Common myeloid progenitor, CD34-positive (primary cell): ENCODE results near the gene OSBPL2.

Source experiments
- CTCF ChIA-PET: fragments of 350-600 bp; sonication (Branson Sonifier 250); formaldehyde crosslinking; loops from one replicate; lab custom pipeline; 2021; ENCODE audit warnings: antibody characterized with exemption; lab: Charles Lee
- POLR2A ChIA-PET: fragments of 350-600 bp; sonication (Branson Sonifier 250); formaldehyde crosslinking; loops from one replicate; lab custom pipeline; 2021; ENCODE audit warnings: antibody characterized with exemption; lab: Charles Lee
- DNase-seq, 3 donors: peaks; one replicate each; pipeline versions ENCODE4 v3.0.0 to v3.0.0-alpha.2; 2013
- H3K27ac ChIP-seq, 2 experiments: 1 replicate in 1 of 2; 2 replicates in 1 of 2; pipeline ENCODE4 v1.7.0; 2013; ENCODE audit warnings: inconsistent platforms in 2 of 2, low read length in 2 of 2, mild to moderate bottlenecking in 2 of 2, low read depth in 1 of 2, moderate library complexity in 1 of 2; ENCODE audit not compliant: severe bottlenecking in 2 of 2, insufficient read depth in 1 of 2, poor library complexity in 1 of 2
- H3K27me3 ChIP-seq, 5 experiments: replicated peaks in 2 of 5; 1 replicate in 3 of 5; 2 replicates in 2 of 5; pipeline versions ENCODE4 v1.6.1 to v1.7.0; 2013; ENCODE audit warnings: low read length in 4 of 5, mild to moderate bottlenecking in 2 of 5, moderate library complexity in 2 of 5, inconsistent platforms in 1 of 5; ENCODE audit not compliant: insufficient read depth in 5 of 5, control insufficient read depth in 4 of 5
- H3K36me3 ChIP-seq, 4 experiments: 1 replicate in 2 of 4; 2 replicates in 2 of 4; pipeline versions ENCODE4 v1.6.1 to v1.7.0; 2013; ENCODE audit warnings: low read length in 3 of 4, control low read depth in 1 of 4, mild to moderate bottlenecking in 1 of 4; ENCODE audit not compliant: control insufficient read depth in 4 of 4, insufficient read depth in 4 of 4
- H3K4me1 ChIP-seq, 4 experiments: 1 replicate in 3 of 4; 2 replicates in 1 of 4; pipeline versions ENCODE4 v1.6.1 to v1.7.1; 2013; ENCODE audit warnings: low read length in 3 of 4, mild to moderate bottlenecking in 3 of 4, control low read depth in 1 of 4, inconsistent platforms in 1 of 4, moderate library complexity in 1 of 4; ENCODE audit not compliant: control insufficient read depth in 4 of 4, insufficient read depth in 4 of 4; ENCODE audit errors: control extremely low read depth in 1 of 4
- H3K4me3 ChIP-seq, 7 experiments: 1 replicate in 4 of 7; 2 replicates in 3 of 7; pipeline versions ENCODE4 v1.5.1 to v1.7.0; 2013; ENCODE audit warnings: mild to moderate bottlenecking in 7 of 7, low read length in 6 of 7, moderate library complexity in 6 of 7, inconsistent platforms in 2 of 7, low read depth in 2 of 7, control low read depth in 1 of 7; ENCODE audit not compliant: insufficient read depth in 4 of 7, control insufficient read depth in 1 of 7; ENCODE audit errors: extremely low read depth in 1 of 7
- H3K9me3 ChIP-seq, 5 experiments: 1 replicate in 4 of 5; 2 replicates in 1 of 5; pipeline versions ENCODE4 v1.6.1 to v1.7.1; 2013; ENCODE audit warnings: low read length in 4 of 5, mild to moderate bottlenecking in 2 of 5, inconsistent platforms in 1 of 5, low read depth in 1 of 5, moderate library complexity in 1 of 5; ENCODE audit not compliant: control insufficient read depth in 4 of 5, insufficient read depth in 2 of 5; ENCODE audit errors: control extremely low read depth in 1 of 5
- WGBS: methylation state at CpG from one replicate; pipeline ENCODE4 v1.1.5; 2013; ENCODE audit not compliant: insufficient coverage; 5-methylcytosine and 5-hydroxymethylcytosine counted together

The OSBPL2 gene

DNA sequence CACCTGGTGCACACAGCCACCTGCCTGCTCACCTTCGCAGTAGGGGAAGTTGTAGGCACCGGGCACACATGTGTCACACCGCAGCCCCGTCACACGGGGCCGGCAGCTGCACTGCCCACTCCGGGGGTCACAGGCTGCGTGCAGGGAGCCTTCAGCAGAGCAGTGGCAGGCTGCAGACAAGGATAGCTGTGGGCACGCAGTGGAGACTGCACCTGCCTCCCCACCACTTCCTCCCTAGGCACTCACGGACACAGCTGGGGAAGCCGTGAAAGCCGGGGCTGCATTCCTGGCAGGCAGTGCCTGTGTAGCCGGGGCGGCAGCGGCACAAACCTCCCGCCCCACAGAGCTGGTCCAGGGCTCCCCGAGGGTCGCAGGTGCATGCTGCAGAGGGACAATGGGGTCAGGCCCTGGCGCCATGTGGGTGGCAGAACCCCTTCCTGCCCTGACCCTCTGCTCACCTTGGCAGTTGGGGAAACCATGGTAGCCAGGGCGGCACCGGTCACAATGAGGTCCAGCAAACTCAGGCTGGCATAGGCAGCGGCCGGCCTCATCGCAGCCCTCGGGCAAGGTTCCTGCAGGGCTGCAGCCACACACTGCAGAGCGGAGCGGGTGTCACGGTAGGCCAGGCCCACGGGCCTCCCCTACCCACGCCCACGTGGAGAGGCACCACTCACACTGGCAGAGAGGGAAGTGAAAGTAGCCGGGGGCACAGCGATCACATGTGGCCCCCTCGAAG is 99.4 kb downstream of the OSBPL2 start:
- DNase-seq = peak in 2 of 3 donors; percentile 22 to 48
- H3K27me3 ChIP-seq = no peaks in the 10 kb centered on the region
- no peak overlapping the region for H3K27ac ChIP-seq
- ChIA-PET CTCF (no interaction called here), POLR2A (no interaction called here)
- WGBS = 87% methylated on average over 30 of the region's 34 CpGs
- H3K4me1 ChIP-seq = no peaks in the 10 kb centered on the region
- H3K9me3 ChIP-seq = peaks cover 0 to 4% (median 0%) of the 10 kb centered on the region in 5 experiments
- H3K36me3 ChIP-seq = no peaks in the 10 kb centered on the region
- no peak overlapping the region for H3K4me3 ChIP-seq

- Histone ChIP-seq H3K4me3 (no peak overlapping the region), H3K36me3 (no peaks in the 10 kb centered on the region), H3K4me1 (no peaks in the 10 kb centered on the region), H3K27ac (no peak overlapping the region), H3K27me3 (peaks cover 0 to 2% (median 0%) of the 10 kb centered on the region in 5 experiments), H3K9me3 (peaks cover 0 to 4% (median 0%) of the 10 kb centered on the region in 5 experiments)
- 95% methylated on average over 14 of the region's 16 CpGs for WGBS
- DNase-seq = no peak
- POLR2A ChIA-PET = no interaction called here
- CTCF ChIA-PET = no interaction called here
These were observed 99.9 kb downstream of the OSBPL2 start for GRCh38 chr20:62338294-62338620.

DNA sequence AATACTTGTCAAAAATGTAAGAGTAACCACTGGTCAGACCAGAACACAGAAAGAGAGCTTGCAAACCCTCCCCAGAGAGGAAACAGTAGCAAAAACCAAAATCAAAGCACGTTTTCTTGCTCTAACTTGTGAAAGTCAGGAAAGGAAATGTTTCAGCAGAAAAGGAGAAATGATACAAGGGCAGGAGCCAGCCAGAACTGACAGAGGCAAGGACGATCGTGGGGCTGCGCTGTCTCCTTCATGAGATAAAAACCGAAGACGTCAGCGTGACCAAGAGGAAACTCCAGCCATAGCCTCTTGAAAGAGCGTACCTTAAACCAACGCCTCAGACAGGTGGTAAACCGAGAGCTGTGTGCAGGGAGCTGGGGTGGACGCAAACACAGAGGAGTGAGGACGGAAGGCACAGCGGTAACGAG is 101.3 kb downstream of the OSBPL2 start:
- Histone ChIP-seq H3K4me1 (no peaks in the 10 kb centered on the region), H3K9me3 (peaks cover 0 to 4% (median 0%) of the 10 kb centered on the region in 5 experiments), H3K36me3 (no peaks in the 10 kb centered on the region), H3K27me3 (peaks cover 0 to 2% (median 0%) of the 10 kb centered on the region in 5 experiments), H3K4me3 (no peak overlapping the region), H3K27ac (no peak overlapping the region)
- ChIA-PET CTCF (no interaction called here), POLR2A (no interaction called here)
- DNase-seq = peak in 1 of 3 donors; percentile 15
- WGBS = 53% methylated on average over 13 of the region's 14 CpGs

- H3K36me3 ChIP-seq = no peaks in the 10 kb centered on the region
- POLR2A ChIA-PET = no interaction called here
- H3K27me3 ChIP-seq = peaks cover 0 to 2% (median 0%) of the 10 kb centered on the region in 5 experiments
- no peak for DNase-seq
- 96% methylated on average over 7 of the region's 10 CpGs for WGBS
- peaks cover 0 to 4% (median 0%) of the 10 kb centered on the region in 5 experiments for H3K9me3 ChIP-seq
- H3K27ac ChIP-seq = no peak overlapping the region
- H3K4me1 ChIP-seq = no peaks in the 10 kb centered on the region
- no peak overlapping the region for H3K4me3 ChIP-seq
- CTCF ChIA-PET = no interaction called here
These were observed 104.6 kb downstream of the OSBPL2 start for GRCh38 chr20:62342910-62343309.

DNA sequence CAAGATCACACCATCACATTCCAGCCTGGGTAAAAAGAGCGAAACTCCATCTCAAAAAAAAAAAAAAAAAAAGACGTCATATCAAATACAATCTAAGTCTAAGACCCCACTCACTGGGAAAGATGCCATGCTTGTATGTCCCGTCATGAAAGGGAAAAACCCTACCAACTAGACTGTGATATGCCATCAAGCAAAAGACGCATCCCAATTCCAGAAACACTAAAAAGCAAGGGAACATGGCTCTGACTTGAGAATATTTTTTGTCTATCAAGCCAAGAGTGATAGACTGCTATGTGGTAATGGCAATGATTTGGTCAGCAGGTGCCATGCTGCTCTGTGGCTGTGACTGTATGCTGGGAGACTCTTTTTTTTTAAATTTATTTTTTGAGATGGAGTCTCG is 105.8 kb downstream of the OSBPL2 start:
- ChIA-PET CTCF (no interaction called here), POLR2A (interaction anchor here (0.6 kb wide), 1 partner anchor 555 kb away, joined by 4 read pairs; no protein-coding TSS in a partner anchor)
- H3K27me3 ChIP-seq = peaks cover 0 to 2% (median 0%) of the 10 kb centered on the region in 5 experiments
- H3K4me3 ChIP-seq = no peak overlapping the region
- H3K4me1 ChIP-seq = no peaks in the 10 kb centered on the region
- 100% methylated on average over 1 of the region's 5 CpGs for WGBS
- no peak overlapping the region for H3K27ac ChIP-seq
- DNase-seq = no peak
- H3K36me3 ChIP-seq = no peaks in the 10 kb centered on the region
- H3K9me3 ChIP-seq = peaks cover 0 to 4% (median 4%) of the 10 kb centered on the region in 5 experiments

GRCh38 chr20:62344782-62345181 is 106.5 kb downstream of the OSBPL2 start:
- no peaks in the 10 kb centered on the region for H3K36me3 ChIP-seq
- CTCF ChIA-PET = interaction anchor here (0.7 to 1.1 kb wide), 2 partner anchors 11 to 38 kb away, joined by 3 to 4 read pairs; no protein-coding TSS in a partner anchor
- POLR2A ChIA-PET = interaction anchor here (0.6 kb wide), 1 partner anchor 46 kb away, joined by 5 read pairs; no protein-coding TSS in a partner anchor

More at GRCh38 chr20:62344782-62345181, 106.5 kb downstream of the OSBPL2 start:
- Histone ChIP-seq H3K27me3 (peaks cover 0 to 2% (median 0%) of the 10 kb centered on the region in 5 experiments), H3K27ac (no peak overlapping the region), H3K4me1 (no peaks in the 10 kb centered on the region), H3K4me3 (no peak overlapping the region), H3K9me3 (peaks cover 3 to 5% (median 4%) of the 10 kb centered on the region in 5 experiments)
- no peak for DNase-seq
- 93% methylated on average over 9 of the region's 10 CpGs for WGBS
